HG02798 (cell line): Measurements from ENCODE around the gene FLNC.

Experiments
- ATAC-seq: cut with Tn5 transposase; IDR thresholded peaks from one replicate; pipeline ENCODE4 v1.9.1; 2021; ENCODE audit warnings: mild to moderate bottlenecking; ENCODE audit not compliant: unreplicated experiment, poor library complexity

Gene FLNC

GRCh38 chr7:128887169-128888038 lies 57.2 kb downstream of the FLNC start:
- ATAC-seq = no peak

- ATAC-seq = no peak
These were observed 58.0 kb downstream of the FLNC start for GRCh38 chr7:128888039-128888755.

- ATAC-seq = no peak
These were observed 58.5 kb downstream of the FLNC start for GRCh38 chr7:128888756-128889095.

- no peak for ATAC-seq
These were observed 58.9 kb downstream of the FLNC start for GRCh38 chr7:128889121-128889520.

GRCh38 chr7:128890306-128891109 lies 60.3 kb downstream of the FLNC start:
- ATAC-seq = no peak

GRCh38 chr7:128891110-128891941 lies 61.1 kb downstream of the FLNC start:
- ATAC-seq = no peak

GRCh38 chr7:128891942-128892269 lies 61.7 kb downstream of the FLNC start:
- ATAC-seq = no peak

- no peak for ATAC-seq
These were observed 62.5 kb downstream of the FLNC start for GRCh38 chr7:128892521-128893250.

- no peak for ATAC-seq
These were observed 63.3 kb downstream of the FLNC start for GRCh38 chr7:128893251-128894100.

- no peak for ATAC-seq
These were observed 63.9 kb downstream of the FLNC start for GRCh38 chr7:128894101-128894440.

- ATAC-seq = no peak
These were observed 65.1 kb downstream of the FLNC start for GRCh38 chr7:128895320-128895719.

- no peak for ATAC-seq
These were observed 69.2 kb downstream of the FLNC start for GRCh38 chr7:128899392-128899791.

GRCh38 chr7:128900237-128900636 lies 70.0 kb downstream of the FLNC start:
- no peak for ATAC-seq

- ATAC-seq = no peak
These were observed 72.8 kb downstream of the FLNC start for GRCh38 chr7:128902761-128903585.

- no peak for ATAC-seq
These were observed 73.6 kb downstream of the FLNC start for GRCh38 chr7:128903621-128904361.

GRCh38 chr7:128904381-128905197 lies 74.4 kb downstream of the FLNC start:
- ATAC-seq = peak; percentile 51
